K562 (cell line): Measurements from ENCODE around the gene CENPP. TPM values are rescaled to one million over a fixed set of nuclear protein-coding genes. Genes with fewer than 3 reads are reported as not detected.

Experiments
- ATAC-seq: fragments of 200-7000 bp; cut with Tn5 transposase; 3 replicates; pipeline ENCODE4 v1.9.1; 2020; ENCODE audit warnings: moderate library complexity
- BruUV-seq: library from RNA; stranded (reverse); fragments of 400-500 nt; replicated peaks from 2 replicates; lab custom pipeline; 2021; lab: Mats Ljungman, UMichigan
- CTCF ChIA-PET: fragments of 300-600 bp; formaldehyde crosslinking; extraction: SDS; loops from one replicate; lab custom pipeline; 2021; ENCODE audit warnings: low intra/inter-chr PET ratio; lab: Yijun Ruan, JAX
- POLR2A ChIA-PET: fragments of 300-600, 350-650 bp; sonication (Branson Sonifier 250); formaldehyde crosslinking; extraction: SDS; loops from one replicate; lab custom pipeline; 2021; ENCODE audit warnings: antibody characterized with exemption, inconsistent platforms; lab: Yijun Ruan, JAX
- DNase-seq, 4 experiments: peaks; one replicate each; pipeline versions ENCODE4 v3.0.0 to v3.0.0-alpha.2; 2011 to 2018; ENCODE audit warnings: low spot score in 3 of 4, mixed read lengths in 3 of 4; ENCODE audit errors: extremely low read depth in 1 of 4
- FAIRE-seq: peaks from 2 replicates; lab custom pipeline; 2011; peaks lifted over from hg19 to GRCh38; lab: Jason Lieb, UNC
- H2AFZ ChIP-seq: 2 replicates; pipeline ENCODE4 v1.6.0; 2011; ENCODE audit warnings: low read depth, low read length, control low read depth, inconsistent platforms
- H3K27ac ChIP-seq: fragments of 200-600 bp; 3 replicates; pipeline ENCODE4 v1.8.0; 2011; ENCODE audit warnings: low read depth, mild to moderate bottlenecking, control low read depth, inconsistent platforms, low read length, moderate library complexity, mixed read lengths; ENCODE audit errors: extremely low read depth
- H3K27me3 ChIP-seq, 2 experiments: fragments of 300-600 bp in 1 of 2; 2 replicates in 1 of 2; 3 replicates in 1 of 2; pipeline versions ENCODE4 v1.6.0 to v1.8.0; 2011; ENCODE audit warnings: inconsistent platforms in 2 of 2, low read length in 2 of 2, mild to moderate bottlenecking in 1 of 2, mixed read lengths in 1 of 2, moderate library complexity in 1 of 2; ENCODE audit not compliant: control insufficient read depth in 2 of 2, insufficient read depth in 2 of 2
- H3K36me3 ChIP-seq: fragments of 300-600 bp; 3 replicates; pipeline ENCODE4 v1.8.0; 2011; ENCODE audit warnings: mild to moderate bottlenecking, low read length, inconsistent platforms; ENCODE audit not compliant: control insufficient read depth, insufficient read depth
- H3K4me1 ChIP-seq, 2 experiments: fragments of 200-600 bp in 1 of 2; replicated peaks in 1 of 2; 2 replicates in 1 of 2; 3 replicates in 1 of 2; pipeline versions ENCODE4 v1.5.1 to v1.8.0; 2011; ENCODE audit warnings: inconsistent platforms in 2 of 2, low read length in 2 of 2, mild to moderate bottlenecking in 1 of 2, mixed read lengths in 1 of 2, moderate library complexity in 1 of 2; ENCODE audit not compliant: control insufficient read depth in 2 of 2, insufficient read depth in 2 of 2
- H3K4me2 ChIP-seq: 2 replicates; pipeline ENCODE4 v1.6.1; 2011; ENCODE audit warnings: low read length, control low read depth, inconsistent platforms, mixed read lengths; ENCODE audit not compliant: insufficient read depth
- H3K4me3 ChIP-seq: fragments of 200-600 bp; sonication (generic), shearing (Covaris generic); 2 replicates; pipeline ENCODE4 v1.5.1; 2016; ENCODE audit warnings: control low read depth, inconsistent platforms
- H3K79me2 ChIP-seq: fragments of 200-600 bp; 3 replicates; pipeline ENCODE4 v1.8.0; 2011; ENCODE audit warnings: low read length, inconsistent platforms; ENCODE audit not compliant: control insufficient read depth, insufficient read depth
- H3K9ac ChIP-seq, 2 experiments: 2 replicates each; pipeline versions ENCODE4 v1.6.0 to v1.6.1; 2011; ENCODE audit warnings: low read depth in 2 of 2, low read length in 2 of 2, control low read depth in 1 of 2, inconsistent platforms in 1 of 2, mild to moderate bottlenecking in 1 of 2, mixed read lengths in 1 of 2; ENCODE audit not compliant: insufficient read depth in 1 of 2
- H3K9me1 ChIP-seq: one replicate; pipeline ENCODE4 v1.6.0; 2011; ENCODE audit warnings: inconsistent platforms, mild to moderate bottlenecking, low read length, moderate library complexity; ENCODE audit not compliant: control insufficient read depth, insufficient read depth
- H3K9me3 ChIP-seq: replicated peaks from 2 replicates; pipeline ENCODE4 v1.5.1; 2011; ENCODE audit warnings: low read depth, low read length, inconsistent platforms; ENCODE audit not compliant: control insufficient read depth, insufficient read depth
- H4K20me1 ChIP-seq: replicated peaks from 2 replicates; pipeline ENCODE4 v1.6.1; 2011; ENCODE audit warnings: low read length, inconsistent platforms, mixed read lengths; ENCODE audit not compliant: control insufficient read depth, insufficient read depth
- RREB1 ChIP-seq: fragments of 250-450 bp; sonication (Bioruptor Pico); IDR thresholded peaks from 2 replicates; pipeline ENCODE4 v1.4.0; 2020
- ZNF695 ChIP-seq: fragments of 450-650 bp; formaldehyde crosslinking; IDR thresholded peaks from 2 replicates; pipeline ENCODE4 v1.4.0; 2020; ENCODE audit warnings: mild to moderate bottlenecking, moderate library complexity
- WGBS: fragments of 100-300 bp; shearing (Covaris generic); methylation state at CpG from one replicate; pipeline ENCODE4 v1.1.6; 2016; ENCODE audit warnings: low coverage, mixed read lengths; ENCODE audit not compliant: insufficient coverage; ENCODE audit errors: missing lambda C conversion rate; 5-methylcytosine and 5-hydroxymethylcytosine counted together
- in situ Hi-C: fragments of 300-500 bp; cut with MboI; formaldehyde crosslinking; loops from 4 replicates; pipeline ENCODE4 v1.15.0; 2018; ENCODE audit warnings: inconsistent platforms, mixed read lengths
- intact Hi-C: fragments of 100-400 bp; cut with micrococcal nuclease; formaldehyde crosslinking; loops from 2 replicates; pipeline ENCODE4 v1.14.2; 2022
- polyA plus RNA-seq, 8 experiments: library from polyadenylated mRNA; depleted of rRNA in 4 of 8; stranded (reverse) in 5 of 8; unstranded in 3 of 8; fragments of >200 nt; fragmentation: Nextera tagmentation in 2 of 8; fragmentation: Illumina TruSeq in 1 of 8; extraction: Ambion mirVana in 2 of 8; extraction: Trizol in 1 of 8; gene quantifications; 2 replicates each; pipeline versions ENCODE4 v1.2.1 to v1.2.3, GENCODE V29; 2011 to 2014; ENCODE audit warnings: inconsistent platforms in 1 of 8, missing spikeins in 1 of 8
- total RNA-seq, 7 experiments: library from RNA; depleted of rRNA in 6 of 7; stranded (reverse); fragments of >200 nt in 6 of 7; fragmentation: Illumina TruSeq in 2 of 7; extraction: Trizol in 2 of 7; gene quantifications; 2 replicates each; pipeline versions ENCODE4 v1.2.1 to v1.2.3, GENCODE V29; 2011 to 2021; ENCODE audit warnings: low replicate concordance in 1 of 7

Gene CENPP
- total and polyA plus RNA-seq, 9 of the 15 experiments (the other 6 are each of a cell fraction or from before 2014, with no cell fraction given) = 8.0 to 28.5 (median 17.9) TPM

- Histone ChIP-seq H3K4me2 (no peak overlapping the region), H2AFZ (no peak overlapping the region), H3K27ac (no peak overlapping the region), H3K4me3 (no peak overlapping the region), H3K79me2 (no peaks in the 10 kb centered on the region), H3K4me1 (no peaks in the 10 kb centered on the region; a peak in 1 of 5 replicates), H3K9ac (no peak overlapping the region), H3K9me3 (no peaks in the 10 kb centered on the region), H3K9me1 (no peaks in the 10 kb centered on the region), H3K36me3 (no peaks in the 10 kb centered on the region; the same call in 2 of the 3 replicates), H4K20me1 (no peaks in the 10 kb centered on the region), H3K27me3 (no peaks in the 10 kb centered on the region)
- TF ChIP-seq ZNF695 (CRISPR knock-in tag) (no peak), RREB1 (CRISPR knock-in tag) (no peak)
- no TSS peak for BruUV-seq
- in situ Hi-C loops (no loop called here), intact Hi-C loops (no loop called here)
- ChIA-PET CTCF (no interaction called here), POLR2A (no interaction called here)
- 20% methylated on average over 1 of the region's 1 CpG for WGBS
- DNase-seq (no peak), ATAC-seq (no peak), FAIRE-seq (no peak)
These were observed 88.8 kb downstream of the CENPP start for GRCh38 chr9:92414566-92414965.
